NCI-H128 (cell line): ENCODE results near the gene GPR158.

ENCODE experiments used
- DNase-seq: peaks from one replicate; lab custom pipeline; 2025; ENCODE audit not compliant: unreplicated experiment; lab: John Stamatoyannopoulos, UW

The GPR158 gene

GRCh38 chr10:25498645-25499044, 323.8 kb downstream of the GPR158 start:
- DNase-seq: no peak

- DNase-seq: no peak
Observed at GRCh38 chr10:25501912-25502311, 327.1 kb downstream of the GPR158 start.

GRCh38 chr10:25502453-25502852, 327.7 kb downstream of the GPR158 start:
- DNase-seq: no peak

- no peak for DNase-seq
Observed at GRCh38 chr10:25504306-25504705, 329.5 kb downstream of the GPR158 start.

- no peak for DNase-seq
Observed at GRCh38 chr10:25504838-25505237, 330.0 kb downstream of the GPR158 start.

- DNase-seq: no peak
Observed at GRCh38 chr10:25505466-25505865, 330.7 kb downstream of the GPR158 start.

GRCh38 chr10:25506821-25507335, 332.1 kb downstream of the GPR158 start:
- no peak for DNase-seq

- no peak for DNase-seq
Observed at GRCh38 chr10:25508112-25508815, 333.5 kb downstream of the GPR158 start.

- DNase-seq: no peak
Observed at GRCh38 chr10:25509151-25509550, 334.4 kb downstream of the GPR158 start.

- no peak for DNase-seq
Observed at GRCh38 chr10:25522294-25522693, 347.5 kb downstream of the GPR158 start.

- no peak for DNase-seq
Observed at GRCh38 chr10:25522946-25523608, 348.3 kb downstream of the GPR158 start.

GRCh38 chr10:25530306-25530705, 355.5 kb downstream of the GPR158 start:
- DNase-seq: no peak

- DNase-seq: no peak
Observed at GRCh38 chr10:25531457-25532061, 356.8 kb downstream of the GPR158 start.

GRCh38 chr10:25532213-25532612, 357.4 kb downstream of the GPR158 start:
- no peak for DNase-seq

- no peak for DNase-seq
Observed at GRCh38 chr10:25536027-25536426, 361.2 kb downstream of the GPR158 start.

GRCh38 chr10:25547382-25547781, 372.6 kb downstream of the GPR158 start:
- no peak for DNase-seq

GRCh38 chr10:25552283-25552919, 377.6 kb downstream of the GPR158 start:
- no peak for DNase-seq

- no peak for DNase-seq
Observed at GRCh38 chr10:25555865-25556264, 381.1 kb downstream of the GPR158 start.

- no peak for DNase-seq
Observed at GRCh38 chr10:25556457-25556856, 381.7 kb downstream of the GPR158 start.

GRCh38 chr10:25557136-25557535, 382.3 kb downstream of the GPR158 start:
- no peak for DNase-seq

GRCh38 chr10:25561758-25562157, 387.0 kb downstream of the GPR158 start:
- no peak for DNase-seq

GRCh38 chr10:25562547-25562946, 387.7 kb downstream of the GPR158 start:
- DNase-seq: no peak
